Testis (tissue), 3 donors: Measurements from ENCODE around the gene CDH6. TPM values are rescaled to one million over a fixed set of nuclear protein-coding genes. Genes with fewer than 3 reads are reported as not detected.

ENCODE experiments used
- DNase-seq: peaks from one replicate; pipeline ENCODE4 v3.0.0-alpha.2; 2019
- H3K27ac ChIP-seq, 2 donors: fragments of 200-600 bp; sonication (generic); one replicate each; pipeline ENCODE4 v1.5.1; 2019
- H3K27me3 ChIP-seq: fragments of 200-600 bp; sonication (generic); one replicate; pipeline ENCODE4 v1.5.1; 2019
- H3K36me3 ChIP-seq: fragments of 200-600 bp; sonication (generic); one replicate; pipeline ENCODE4 v1.5.1; 2017; ENCODE audit warnings: low read depth; ENCODE audit errors: missing control alignments
- H3K4me1 ChIP-seq: fragments of 200-600 bp; sonication (generic); one replicate; pipeline ENCODE4 v1.5.1; 2019
- H3K4me3 ChIP-seq, 2 donors: fragments of 200-600 bp; sonication (generic); one replicate each; pipeline ENCODE4 v1.5.1; 2017 to 2019
- H3K9me3 ChIP-seq: fragments of 200-600 bp; sonication (generic); one replicate; pipeline ENCODE4 v1.5.1; 2017
- POLR2A ChIP-seq: fragments of 450-650 bp; IDR thresholded peaks from one replicate; pipeline ENCODE4 v1.6.1; 2017; ENCODE audit warnings: antibody characterized with exemption, mild to moderate bottlenecking, moderate library complexity
- WGBS, 2 donors: methylation state at CpG; one replicate each; pipeline ENCODE4 v1.1.5; 2018; 5-methylcytosine and 5-hydroxymethylcytosine counted together
- intact Hi-C: fragments of 100-400 bp; cut with DNase I; formaldehyde crosslinking; loops from one replicate; pipeline ENCODE4 v1.15.1; 2023; ENCODE audit warnings: low total_unique reads
- polyA plus RNA-seq: library from polyadenylated mRNA; stranded (reverse); fragments of 350-450 nt; fragmentation: Illumina TruSeq; extraction: RNeasy Lipid Tissue Mini Kit (QIAGEN cat#74804); gene quantifications from one replicate; pipeline ENCODE4 v1.2.3, GENCODE V29; 2014; ENCODE audit warnings: low read depth, low replicate concordance; ENCODE audit not compliant: insufficient read depth
- total RNA-seq, 2 donors: library from RNA; depleted of rRNA; stranded (reverse); fragments of >200 nt; gene quantifications; one replicate each; pipeline ENCODE4 v1.2.3, GENCODE V29; 2016
- TF ChIP-seq, protein P1 (sequence below), 3 experiments: fragments of 450-650 bp in 2 of 3; fragments of 200-600 bp in 1 of 3; sonication (generic) in 1 of 3; IDR thresholded peaks; one replicate each; pipeline ENCODE4 v1.5.1; 2016 to 2019; ENCODE audit warnings: antibody characterized with exemption in 3 of 3, mild to moderate bottlenecking in 2 of 3, moderate library complexity in 1 of 3

Gene CDH6
- total and polyA plus RNA-seq, 3 donors from 2014 or later, result 0.68 to 3.6 (median 0.87) TPM

DNA sequence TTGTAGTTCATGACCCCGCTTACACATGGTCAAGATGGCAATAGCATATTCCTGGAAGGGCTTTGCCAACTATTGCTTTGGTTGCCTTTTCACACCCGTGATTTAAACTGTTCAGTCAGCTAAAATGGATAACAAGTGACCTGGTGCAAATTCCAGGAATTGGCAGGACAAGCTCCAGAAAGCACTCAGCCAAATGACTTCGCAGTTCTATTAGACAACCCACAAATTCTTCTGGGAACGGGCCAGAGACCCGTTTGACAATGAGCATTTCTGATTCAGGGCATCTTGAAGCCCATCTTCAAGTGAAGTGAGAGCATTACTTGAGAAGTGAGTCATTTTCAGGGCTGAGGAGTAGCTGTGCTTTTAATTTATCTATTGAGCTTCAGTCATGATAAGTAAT is 173.5 kb downstream of the CDH6 start:
- Histone ChIP-seq H3K36me3 (no peaks in the 10 kb centered on the region), H3K4me1 (no peaks in the 10 kb centered on the region), H3K27me3 (no peaks in the 10 kb centered on the region), H3K9me3 (no peaks in the 10 kb centered on the region), H3K4me3 (no peak overlapping the region), H3K27ac (no peak overlapping the region)
- DNase-seq, result no peak
- intact Hi-C loops, result no loop called here
- WGBS, 2 donors, result 64 to 70% methylated on average over 5 of the region's 5 CpGs
- TF ChIP-seq, protein P1, sequence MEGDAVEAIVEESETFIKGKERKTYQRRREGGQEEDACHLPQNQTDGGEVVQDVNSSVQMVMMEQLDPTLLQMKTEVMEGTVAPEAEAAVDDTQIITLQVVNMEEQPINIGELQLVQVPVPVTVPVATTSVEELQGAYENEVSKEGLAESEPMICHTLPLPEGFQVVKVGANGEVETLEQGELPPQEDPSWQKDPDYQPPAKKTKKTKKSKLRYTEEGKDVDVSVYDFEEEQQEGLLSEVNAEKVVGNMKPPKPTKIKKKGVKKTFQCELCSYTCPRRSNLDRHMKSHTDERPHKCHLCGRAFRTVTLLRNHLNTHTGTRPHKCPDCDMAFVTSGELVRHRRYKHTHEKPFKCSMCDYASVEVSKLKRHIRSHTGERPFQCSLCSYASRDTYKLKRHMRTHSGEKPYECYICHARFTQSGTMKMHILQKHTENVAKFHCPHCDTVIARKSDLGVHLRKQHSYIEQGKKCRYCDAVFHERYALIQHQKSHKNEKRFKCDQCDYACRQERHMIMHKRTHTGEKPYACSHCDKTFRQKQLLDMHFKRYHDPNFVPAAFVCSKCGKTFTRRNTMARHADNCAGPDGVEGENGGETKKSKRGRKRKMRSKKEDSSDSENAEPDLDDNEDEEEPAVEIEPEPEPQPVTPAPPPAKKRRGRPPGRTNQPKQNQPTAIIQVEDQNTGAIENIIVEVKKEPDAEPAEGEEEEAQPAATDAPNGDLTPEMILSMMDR (IDR thresholded peaks at IDR 0.05), result no peak
- no peak for TF ChIP-seq POLR2A

DNA sequence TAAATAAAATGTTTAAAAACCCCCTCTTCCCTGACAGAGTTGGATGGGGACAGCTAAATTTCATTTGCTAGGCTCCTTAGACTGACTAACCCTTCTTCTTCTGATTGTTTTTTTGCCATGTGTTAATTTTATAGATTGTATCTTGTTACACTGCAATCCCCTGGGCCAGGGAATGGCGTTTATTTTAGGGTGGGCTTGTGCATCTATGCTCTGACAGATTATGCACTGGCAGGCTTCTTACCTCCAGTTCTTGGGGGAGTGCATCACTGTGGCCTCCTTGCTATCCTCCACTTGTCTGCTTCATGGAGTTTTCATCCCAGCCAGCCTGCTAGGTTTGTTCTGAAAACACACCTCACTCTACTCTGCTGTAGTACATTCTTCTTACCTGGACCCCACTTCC is 178.6 kb downstream of the CDH6 start:
- no peaks in the 10 kb centered on the region for H3K27me3 ChIP-seq
- no peak for TF ChIP-seq POLR2A
- TF ChIP-seq, protein P1 (IDR thresholded peaks at IDR 0.05), result no peak
- no peaks in the 10 kb centered on the region for H3K9me3 ChIP-seq
- H3K4me3 ChIP-seq, result no peak overlapping the region
- H3K27ac ChIP-seq, result no peak overlapping the region
- DNase-seq, result no peak
- intact Hi-C loops, result no loop called here
- 42 to 54% methylated on average over 1 of the region's 1 CpG for WGBS, 2 donors
- H3K36me3 ChIP-seq, result no peaks in the 10 kb centered on the region
- H3K4me1 ChIP-seq, result no peaks in the 10 kb centered on the region

- TF ChIP-seq POLR2A, result no peak
- TF ChIP-seq, protein P1 (IDR thresholded peaks at IDR 0.05), result no peak
- no peaks in the 10 kb centered on the region for H3K9me3 ChIP-seq
- no peak for DNase-seq
- no peaks in the 10 kb centered on the region for H3K27me3 ChIP-seq
- intact Hi-C loops, result no loop called here
- no peak overlapping the region for H3K4me3 ChIP-seq
- 86 to 90% methylated on average over 10 of the region's 10 CpGs for WGBS, 2 donors
- no peaks in the 10 kb centered on the region for H3K4me1 ChIP-seq
- H3K27ac ChIP-seq, result no peak overlapping the region
- no peaks in the 10 kb centered on the region for H3K36me3 ChIP-seq
These were observed 182.7 kb downstream of the CDH6 start for GRCh38 chr5:31375999-31376720.

DNA sequence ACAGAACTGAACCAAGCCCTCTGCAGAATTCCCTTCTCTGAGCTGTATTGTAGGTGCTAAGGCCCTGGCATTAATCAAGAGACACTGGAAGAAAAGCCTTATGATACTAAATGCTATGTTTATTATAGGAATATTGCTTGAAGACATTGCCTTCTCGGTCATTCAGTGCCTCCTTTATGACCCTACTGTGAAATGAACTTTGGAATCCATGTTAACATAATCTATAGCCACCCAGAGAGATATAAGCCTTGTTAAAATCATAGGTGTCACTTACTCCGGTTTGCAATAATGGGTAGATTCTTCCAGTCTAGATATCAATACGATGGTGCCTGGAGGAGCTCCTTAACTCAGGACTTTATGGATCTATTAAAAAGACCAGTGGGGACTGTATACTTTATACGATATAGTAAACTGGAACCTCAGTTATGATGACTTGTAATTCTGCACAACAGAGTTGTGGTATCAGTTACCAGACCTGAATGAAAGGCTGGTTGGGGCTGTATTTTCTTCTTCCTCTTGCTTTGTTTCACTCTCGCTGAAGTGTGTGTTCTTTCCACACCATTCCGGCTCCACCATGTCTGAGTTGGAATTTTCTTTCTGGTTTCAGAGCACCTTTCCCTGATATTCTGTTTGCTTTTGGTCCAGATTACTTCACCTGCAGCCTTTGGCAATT is 183.9 kb downstream of the CDH6 start:
- intact Hi-C loops, result no loop called here
- Histone ChIP-seq H3K27me3 (no peaks in the 10 kb centered on the region), H3K4me3 (no peak overlapping the region), H3K27ac (no peak overlapping the region), H3K4me1 (no peaks in the 10 kb centered on the region), H3K36me3 (no peaks in the 10 kb centered on the region), H3K9me3 (no peaks in the 10 kb centered on the region)
- no peak for DNase-seq
- WGBS, 2 donors, result 88 to 94% methylated on average over 6 of the region's 6 CpGs
- TF ChIP-seq POLR2A, result no peak
- TF ChIP-seq, protein P1 (IDR thresholded peaks at IDR 0.05), result no peak

- H3K4me3 ChIP-seq, result no peak overlapping the region
- TF ChIP-seq, protein P1 (IDR thresholded peaks at IDR 0.05), result no peak
- TF ChIP-seq POLR2A, result no peak
- no peak for DNase-seq
- intact Hi-C loops, result no loop called here
- no peaks in the 10 kb centered on the region for H3K27me3 ChIP-seq
- no peak overlapping the region for H3K27ac ChIP-seq
- H3K4me1 ChIP-seq, result no peaks in the 10 kb centered on the region
- H3K9me3 ChIP-seq, result no peaks in the 10 kb centered on the region
- H3K36me3 ChIP-seq, result no peaks in the 10 kb centered on the region
These were observed 184.7 kb downstream of the CDH6 start for GRCh38 chr5:31378136-31378535.
